K562 (cell line): ENCODE measurements around the gene HINT3. TPM values are rescaled to one million over a fixed set of nuclear protein-coding genes. Genes with fewer than 3 reads are reported as not detected.

Source experiments
- DMBX1 ChIP-seq: fragments of 250-450 bp; sonication (Bioruptor Pico); IDR thresholded peaks from 2 replicates; pipeline ENCODE4 v1.8.0; 2022; ENCODE audit warnings: inconsistent platforms, mild to moderate bottlenecking, moderate library complexity, borderline replicate concordance
- GATAD2B ChIP-seq: fragments of 450-650 bp; IDR thresholded peaks from 2 replicates; pipeline ENCODE4 v1.6.1; 2017; ENCODE audit warnings: mild to moderate bottlenecking, borderline replicate concordance
- HDAC3 ChIP-seq: fragments of 450-650 bp; IDR thresholded peaks from 2 replicates; pipeline ENCODE4 v1.6.1; 2018; ENCODE audit warnings: borderline replicate concordance, mild to moderate bottlenecking, moderate library complexity; ENCODE audit not compliant: partially characterized antibody
- HEY1 ChIP-seq: fragments of 250-450 bp; sonication (Bioruptor Pico); IDR thresholded peaks from 2 replicates; pipeline ENCODE4 v1.5.0; 2020; ENCODE audit warnings: mild to moderate bottlenecking, moderate library complexity, borderline replicate concordance
- MAFF ChIP-seq: IDR thresholded peaks from 2 replicates; pipeline ENCODE4 v1.6.1; 2012; ENCODE audit warnings: low read length, improper control_type of control experiment
- NCOA1 ChIP-seq: fragments of 450-650 bp; IDR thresholded peaks from 2 replicates; pipeline ENCODE4 v1.6.1; 2016; ENCODE audit warnings: low read depth
- NFATC3 ChIP-seq: fragments of 450-650 bp; IDR thresholded peaks from 2 replicates; pipeline ENCODE4 v1.6.1; 2017; ENCODE audit warnings: mild to moderate bottlenecking
- RBM22 ChIP-seq: fragments of 200-400 bp; formaldehyde crosslinking; IDR thresholded peaks from 2 replicates; pipeline ENCODE4 v1.6.1; 2018; ENCODE audit warnings: low read length, low read depth; ENCODE audit not compliant: poor library complexity, severe bottlenecking
- RCOR1 ChIP-seq, 2 experiments: IDR thresholded peaks; 2 replicates each; pipeline ENCODE4 v1.6.1; 2012; ENCODE audit warnings: low read depth in 2 of 2, low read length in 2 of 2, borderline replicate concordance in 1 of 2, improper control_type of control experiment in 1 of 2
- SMARCE1 ChIP-seq: fragments of 450-650 bp; IDR thresholded peaks from 2 replicates; pipeline ENCODE4 v1.7.1; 2016; ENCODE audit warnings: mild to moderate bottlenecking
- TEAD2 ChIP-seq: fragments of 450-650 bp; IDR thresholded peaks from 2 replicates; pipeline ENCODE4 v1.6.1; 2016; ENCODE audit warnings: missing genetic modification characterization, control low read depth, missing compliant biosample characterization
- ZBTB33 ChIP-seq: sonication (generic); formaldehyde crosslinking; IDR thresholded peaks from 2 replicates; pipeline ENCODE4 v1.8.1; 2023; ENCODE audit warnings: mild to moderate bottlenecking, missing genetic modification reagents
- ZFX ChIP-seq: sonication (generic); formaldehyde crosslinking; IDR thresholded peaks from 2 replicates; pipeline ENCODE4 v1.8.0; 2022; ENCODE audit warnings: mild to moderate bottlenecking, missing genetic modification reagents, moderate library complexity
- ZNF592 ChIP-seq: fragments of 450-650 bp; IDR thresholded peaks from 2 replicates; pipeline ENCODE4 v1.6.1; 2017; ENCODE audit warnings: antibody characterized with exemption, mild to moderate bottlenecking
- ZNF699 ChIP-seq: fragments of 250-450 bp; sonication (Bioruptor Pico); IDR thresholded peaks from 2 replicates; pipeline ENCODE4 v1.8.0; 2021; ENCODE audit warnings: mild to moderate bottlenecking, moderate library complexity; ENCODE audit not compliant: insufficient replicate concordance
- ZZZ3 ChIP-seq: fragments of 450-650 bp; IDR thresholded peaks from 2 replicates; pipeline ENCODE4 v1.6.1; 2016; ENCODE audit warnings: antibody characterized with exemption, mild to moderate bottlenecking, moderate library complexity
- polyA plus RNA-seq, 8 experiments: library from polyadenylated mRNA; depleted of rRNA in 4 of 8; stranded (reverse) in 5 of 8; unstranded in 3 of 8; fragments of >200 nt; fragmentation: Nextera tagmentation in 2 of 8; fragmentation: Illumina TruSeq in 1 of 8; extraction: Ambion mirVana in 2 of 8; extraction: Trizol in 1 of 8; gene quantifications; 2 replicates each; pipeline versions ENCODE4 v1.2.1 to v1.2.3, GENCODE V29; 2011 to 2014; ENCODE audit warnings: inconsistent platforms in 1 of 8, missing spikeins in 1 of 8
- total RNA-seq, 7 experiments: library from RNA; depleted of rRNA in 6 of 7; stranded (reverse); fragments of >200 nt in 6 of 7; fragmentation: Illumina TruSeq in 2 of 7; extraction: Trizol in 2 of 7; gene quantifications; 2 replicates each; pipeline versions ENCODE4 v1.2.1 to v1.2.3, GENCODE V29; 2011 to 2021; ENCODE audit warnings: low replicate concordance in 1 of 7
- TF ChIP-seq, protein P1 (sequence below), 2 experiments: fragments of 450-650 bp; IDR thresholded peaks; 2 replicates each; pipeline ENCODE4 v1.6.1; 2016
- TF ChIP-seq, protein P2 (sequence below): fragments of 250-450 bp; sonication (Bioruptor Pico); IDR thresholded peaks from 2 replicates; pipeline ENCODE4 v1.6.1; 2021; ENCODE audit warnings: mild to moderate bottlenecking

The HINT3 gene
- total and polyA plus RNA-seq, 9 of the 15 experiments (the other 6 are each of a cell fraction or from before 2014, with no cell fraction given) = 1.4 to 16.6 (median 10.8) TPM

- TF ChIP-seq NFATC3 = 0 out of 2 replicates have a peak, but pooled peaks have one; percentile 45
- TF ChIP-seq DMBX1 (CRISPR knock-in tag) = peak; percentile 62; the same call in 1 of the 2 replicates
- peak; percentile 84 for TF ChIP-seq MAFF
- no peak for TF ChIP-seq ZBTB33 (CRISPR knock-in tag)
- TF ChIP-seq HDAC3 = peak; percentile 11
- no peak for TF ChIP-seq ZZZ3
- TF ChIP-seq TEAD2 (tag) = peak; percentile 56; the same call in 1 of the 2 replicates
- TF ChIP-seq RBM22 = no peak
- TF ChIP-seq ZNF592 = peak; percentile 94
- TF ChIP-seq ZFX (CRISPR knock-in tag) = peak; percentile 49; the same call in 1 of the 2 replicates
- TF ChIP-seq GATAD2B = no peak
- no peak for TF ChIP-seq HEY1
- TF ChIP-seq SMARCE1 = peak; percentile 49; the same call in 1 of the 2 replicates
- TF ChIP-seq NCOA1 = peak; percentile 53; the same call in 1 of the 2 replicates
- TF ChIP-seq RCOR1 (IDR thresholded peaks at IDR 0.05; ENCODE audit: borderline replicate concordance in 1 of 2, low read depth in 2 of 2, low read length in 2 of 2) = peak in 1 of 2 experiments; percentile 23; a peak in 1 of 4 replicates
- TF ChIP-seq, protein P1, sequence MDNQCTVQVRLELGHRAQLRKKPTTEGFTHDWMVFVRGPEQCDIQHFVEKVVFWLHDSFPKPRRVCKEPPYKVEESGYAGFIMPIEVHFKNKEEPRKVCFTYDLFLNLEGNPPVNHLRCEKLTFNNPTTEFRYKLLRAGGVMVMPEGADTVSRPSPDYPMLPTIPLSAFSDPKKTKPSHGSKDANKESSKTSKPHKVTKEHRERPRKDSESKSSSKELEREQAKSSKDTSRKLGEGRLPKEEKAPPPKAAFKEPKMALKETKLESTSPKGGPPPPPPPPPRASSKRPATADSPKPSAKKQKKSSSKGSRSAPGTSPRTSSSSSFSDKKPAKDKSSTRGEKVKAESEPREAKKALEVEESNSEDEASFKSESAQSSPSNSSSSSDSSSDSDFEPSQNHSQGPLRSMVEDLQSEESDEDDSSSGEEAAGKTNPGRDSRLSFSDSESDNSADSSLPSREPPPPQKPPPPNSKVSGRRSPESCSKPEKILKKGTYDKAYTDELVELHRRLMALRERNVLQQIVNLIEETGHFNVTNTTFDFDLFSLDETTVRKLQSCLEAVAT (IDR thresholded peaks at IDR 0.05) = no peak
- TF ChIP-seq ZNF699 (CRISPR knock-in tag) = no peak
- TF ChIP-seq, protein P2, sequence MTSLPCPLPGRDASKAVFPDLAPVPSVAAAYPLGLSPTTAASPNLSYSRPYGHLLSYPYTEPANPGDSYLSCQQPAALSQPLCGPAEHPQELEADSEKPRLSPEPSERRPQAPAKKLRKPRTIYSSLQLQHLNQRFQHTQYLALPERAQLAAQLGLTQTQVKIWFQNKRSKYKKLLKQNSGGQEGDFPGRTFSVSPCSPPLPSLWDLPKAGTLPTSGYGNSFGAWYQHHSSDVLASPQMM (CRISPR knock-in tag) = no peak
Observed at GRCh38 chr6:125924169-125924568, 32.4 kb upstream of the HINT3 start (continued).
